Bronchial epithelial cell (primary cell): ENCODE data around the gene SGMS1. TPM values are rescaled to one million over a fixed set of nuclear protein-coding genes. Genes with fewer than 3 reads are reported as not detected.

Source experiments
- DNase-seq: peaks from one replicate; pipeline ENCODE4 v3.0.0-alpha.2; 2010; ENCODE audit warnings: low read depth
- FAIRE-seq: peaks from 2 replicates; lab custom pipeline; 2011; peaks lifted over from hg19 to GRCh38; lab: Jason Lieb, UNC
- H3K27me3 ChIP-seq: 2 replicates; pipeline ENCODE4 v1.5.1; 2011; ENCODE audit warnings: low read length; ENCODE audit not compliant: control insufficient read depth, insufficient read depth
- H3K36me3 ChIP-seq: 2 replicates; pipeline ENCODE4 v1.5.1; 2011; ENCODE audit warnings: low read length; ENCODE audit not compliant: control insufficient read depth, insufficient read depth
- H3K4me3 ChIP-seq: 2 replicates; pipeline ENCODE4 v1.5.1; 2011; ENCODE audit warnings: mild to moderate bottlenecking, low read depth, low read length, control low read depth
- total RNA-seq: library from RNA; depleted of rRNA; stranded (reverse); fragments of >200 nt; gene quantifications from 2 replicates; pipeline ENCODE4 v1.2.1, GENCODE V29; 2014
- TF ChIP-seq, protein P1 (sequence below): IDR thresholded peaks from 2 replicates; pipeline ENCODE4 v1.5.1; 2011; ENCODE audit warnings: mild to moderate bottlenecking, moderate library complexity, low read length, control low read depth, inconsistent platforms; ENCODE audit not compliant: insufficient read depth, severe bottlenecking

The SGMS1 gene
- total RNA-seq, 1 donor from 2014 or later = 21.3 TPM

DNA sequence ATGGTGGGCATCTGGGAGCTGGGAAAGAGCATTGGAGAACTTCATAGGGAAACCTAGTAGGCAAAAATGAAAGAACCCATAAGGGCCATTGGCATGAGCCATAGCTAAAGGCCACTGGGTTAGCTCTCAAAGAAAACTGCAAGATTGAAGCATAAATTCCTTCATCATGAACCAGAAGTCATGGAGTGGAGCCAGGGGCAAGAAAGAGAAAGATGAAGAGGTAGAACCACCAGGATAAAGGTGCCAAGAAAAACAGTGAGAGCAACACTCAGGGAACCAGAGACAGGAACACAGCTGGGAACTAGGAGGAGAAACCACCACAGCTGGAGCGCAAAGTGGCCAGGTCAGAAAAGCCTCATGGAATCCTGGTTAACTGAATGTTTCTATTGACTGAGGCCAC, 11.5 kb upstream of the SGMS1 start:
- DNase-seq (no peak), FAIRE-seq (no peak)
- H3K4me3 ChIP-seq = no peak overlapping the region
- no peaks in the 10 kb centered on the region for H3K27me3 ChIP-seq
- TF ChIP-seq, protein P1, sequence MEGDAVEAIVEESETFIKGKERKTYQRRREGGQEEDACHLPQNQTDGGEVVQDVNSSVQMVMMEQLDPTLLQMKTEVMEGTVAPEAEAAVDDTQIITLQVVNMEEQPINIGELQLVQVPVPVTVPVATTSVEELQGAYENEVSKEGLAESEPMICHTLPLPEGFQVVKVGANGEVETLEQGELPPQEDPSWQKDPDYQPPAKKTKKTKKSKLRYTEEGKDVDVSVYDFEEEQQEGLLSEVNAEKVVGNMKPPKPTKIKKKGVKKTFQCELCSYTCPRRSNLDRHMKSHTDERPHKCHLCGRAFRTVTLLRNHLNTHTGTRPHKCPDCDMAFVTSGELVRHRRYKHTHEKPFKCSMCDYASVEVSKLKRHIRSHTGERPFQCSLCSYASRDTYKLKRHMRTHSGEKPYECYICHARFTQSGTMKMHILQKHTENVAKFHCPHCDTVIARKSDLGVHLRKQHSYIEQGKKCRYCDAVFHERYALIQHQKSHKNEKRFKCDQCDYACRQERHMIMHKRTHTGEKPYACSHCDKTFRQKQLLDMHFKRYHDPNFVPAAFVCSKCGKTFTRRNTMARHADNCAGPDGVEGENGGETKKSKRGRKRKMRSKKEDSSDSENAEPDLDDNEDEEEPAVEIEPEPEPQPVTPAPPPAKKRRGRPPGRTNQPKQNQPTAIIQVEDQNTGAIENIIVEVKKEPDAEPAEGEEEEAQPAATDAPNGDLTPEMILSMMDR = no peak
- no peaks in the 10 kb centered on the region for H3K36me3 ChIP-seq

DNA sequence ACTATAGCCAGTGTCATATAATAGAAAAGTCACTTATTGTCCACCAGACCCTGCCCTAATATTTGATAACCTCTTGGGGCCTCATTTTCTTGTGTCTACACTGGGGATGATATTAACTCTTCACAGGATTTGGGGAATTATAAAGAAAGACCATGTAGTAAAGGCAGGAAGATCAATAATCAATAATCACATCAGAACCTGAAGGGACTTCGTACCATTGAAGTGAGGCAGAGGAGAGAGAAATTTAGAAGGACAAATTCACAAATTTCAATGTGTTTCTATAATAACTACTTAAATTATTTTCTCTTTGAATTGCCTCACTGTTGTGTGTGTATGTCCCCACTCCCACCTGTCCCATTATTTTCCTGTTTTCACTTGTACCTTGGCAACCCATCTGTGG, 10.7 kb upstream of the SGMS1 start:
- TF ChIP-seq, protein P1 = no peak
- Histone ChIP-seq H3K36me3 (no peaks in the 10 kb centered on the region), H3K4me3 (no peak overlapping the region), H3K27me3 (no peaks in the 10 kb centered on the region)
- DNase-seq (no peak), FAIRE-seq (no peak)

DNA sequence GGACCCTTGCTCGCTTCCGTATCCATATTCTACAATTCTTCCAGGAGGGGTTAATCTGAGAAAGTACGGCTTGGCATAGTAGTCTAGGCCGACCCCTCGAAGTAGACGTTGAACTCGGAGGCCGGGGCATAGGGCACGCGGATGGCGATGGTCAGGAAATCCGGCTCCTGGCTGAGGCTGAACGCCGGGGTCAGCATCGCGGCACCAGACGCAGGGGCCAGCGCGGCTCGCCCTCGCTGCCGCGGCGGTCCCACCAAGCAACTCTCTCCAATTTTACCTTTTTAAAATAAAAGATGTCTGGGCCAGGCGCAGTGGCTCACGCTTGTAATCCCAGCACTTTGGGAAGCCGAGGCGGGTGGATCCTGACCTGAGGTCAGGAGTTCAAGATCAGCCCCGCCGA, 7.3 kb upstream of the SGMS1 start:
- Histone ChIP-seq H3K27me3 (no peaks in the 10 kb centered on the region), H3K36me3 (no peaks in the 10 kb centered on the region), H3K4me3 (no peak overlapping the region)
- TF ChIP-seq, protein P1 = no peak
- FAIRE-seq = no peak
- no peak for DNase-seq

DNA sequence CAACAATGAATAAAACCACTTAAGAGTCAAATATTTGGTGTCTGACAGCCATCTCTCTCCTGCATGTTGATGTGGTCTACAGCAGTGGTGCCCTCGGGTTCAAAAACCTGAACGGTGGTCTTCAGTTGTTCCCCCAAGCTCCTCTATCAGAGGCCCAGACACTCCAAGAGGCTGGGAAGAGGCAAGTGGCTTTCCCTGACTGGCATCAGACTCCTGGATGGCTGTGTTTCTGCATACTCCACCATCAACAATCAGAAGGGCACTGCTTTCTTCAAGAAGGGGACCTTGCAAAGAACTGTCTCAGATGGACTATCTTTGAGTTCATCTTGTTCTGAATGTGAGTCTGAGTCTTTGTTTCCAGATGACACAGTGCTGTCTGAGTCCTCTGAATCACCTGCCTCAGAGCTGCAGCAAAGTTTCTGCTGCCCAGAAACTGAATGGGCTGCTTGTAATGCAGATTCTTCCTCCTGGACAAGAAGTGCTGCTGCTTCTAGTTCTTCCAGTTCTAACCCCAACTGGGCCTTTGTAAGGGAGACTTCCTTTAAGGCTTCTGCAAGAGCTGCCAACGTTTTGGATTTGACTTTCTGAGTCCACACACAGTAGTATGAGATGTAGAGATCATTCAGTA, 5.9 kb upstream of the SGMS1 start:
- DNase-seq = peak; percentile 30
- no peaks in the 10 kb centered on the region for H3K27me3 ChIP-seq
- TF ChIP-seq, protein P1 = no peak
- no peak overlapping the region for H3K4me3 ChIP-seq
- no peaks in the 10 kb centered on the region for H3K36me3 ChIP-seq
- FAIRE-seq = peak; percentile 75

DNA sequence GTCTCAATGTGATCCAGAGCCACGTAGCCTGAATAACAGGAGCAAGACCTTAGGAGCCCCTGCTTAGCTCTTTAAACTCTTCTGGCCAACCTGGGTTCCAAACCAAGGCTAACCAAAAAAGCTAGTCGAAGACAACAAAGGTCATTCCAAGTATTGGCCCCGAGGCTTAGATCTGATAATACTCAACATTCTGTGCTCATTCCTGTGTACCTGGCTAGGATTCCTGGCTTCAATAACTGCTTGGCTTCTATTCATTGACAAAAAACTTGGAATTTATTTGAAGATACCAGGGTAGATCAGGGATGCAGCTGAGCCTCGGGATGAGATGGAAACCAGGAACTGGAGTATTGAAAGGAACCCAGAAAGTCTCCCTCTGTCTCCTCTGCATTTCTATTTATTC, 4.1 kb upstream of the SGMS1 start:
- Histone ChIP-seq H3K36me3 (no peaks in the 10 kb centered on the region), H3K27me3 (no peaks in the 10 kb centered on the region), H3K4me3 (no peak overlapping the region)
- FAIRE-seq = no peak
- TF ChIP-seq, protein P1 = no peak
- no peak for DNase-seq

DNA sequence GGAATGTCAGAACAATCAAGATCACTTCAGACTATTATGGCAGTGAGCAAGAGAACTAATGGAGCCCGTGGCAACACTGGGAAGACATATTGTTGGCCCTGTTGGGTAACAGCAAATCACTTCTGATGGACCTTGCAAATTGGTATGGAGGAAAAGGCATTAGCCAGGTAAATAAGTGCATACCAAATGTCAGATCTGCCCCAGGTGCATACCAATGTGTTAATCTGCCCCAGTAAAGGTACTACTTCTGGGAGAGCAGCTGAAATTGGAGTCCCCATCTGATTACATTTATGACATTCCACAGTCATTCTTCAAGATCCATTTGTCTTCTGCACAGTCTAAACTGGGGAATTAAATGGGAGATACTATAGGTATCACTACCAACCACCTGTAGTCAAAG, 3.7 kb upstream of the SGMS1 start:
- no peak overlapping the region for H3K4me3 ChIP-seq
- DNase-seq (no peak), FAIRE-seq (no peak)
- no peaks in the 10 kb centered on the region for H3K36me3 ChIP-seq
- TF ChIP-seq, protein P1 = no peak
- H3K27me3 ChIP-seq = no peaks in the 10 kb centered on the region
